Left kidney (tissue), 2 donors: ENCODE results near the gene TLK1. TPM values are rescaled to one million over a fixed set of nuclear protein-coding genes. Genes with fewer than 3 reads are reported as not detected.
A peak's percentile ranks its signal among the peaks of the same experiment; 100 is the strongest.
"Not testable (repeated sequence)": the region's sequence is repeated elsewhere in the genome, so short reads cannot be mapped to it uniquely, and the experiment has no call there.

Source experiments
- DNase-seq: peaks from one replicate; pipeline ENCODE4 v3.0.0-alpha.2; 2013
- polyA plus RNA-seq: library from polyadenylated mRNA; unstranded; fragments of 120-200 nt; gene quantifications from one replicate; pipeline ENCODE4 v1.2.1, GENCODE V29; 2013; ENCODE audit not compliant: insufficient read length

Gene TLK1
- polyA plus RNA-seq, 1 donor = 64.0 TPM

DNA sequence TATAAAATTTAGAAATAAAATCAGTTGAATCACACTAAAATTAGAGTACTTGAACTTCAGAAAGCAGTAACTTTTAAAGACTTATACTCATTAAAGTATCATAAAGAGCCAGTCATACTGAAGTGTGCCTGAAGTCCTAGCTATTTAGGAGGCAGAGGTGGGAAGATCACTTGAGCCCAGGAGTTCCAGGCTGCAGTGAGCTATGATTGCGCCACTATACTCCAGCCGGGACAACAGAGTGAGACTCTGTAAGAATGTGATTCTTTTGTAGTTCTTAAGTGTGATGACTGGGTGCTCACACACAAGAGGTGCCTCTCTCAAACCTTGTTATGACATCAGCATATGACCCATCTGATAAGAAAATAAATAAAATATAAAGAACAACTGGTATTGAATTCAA is 14.6 kb downstream of the TLK1 start:
- DNase-seq = no peak

DNA sequence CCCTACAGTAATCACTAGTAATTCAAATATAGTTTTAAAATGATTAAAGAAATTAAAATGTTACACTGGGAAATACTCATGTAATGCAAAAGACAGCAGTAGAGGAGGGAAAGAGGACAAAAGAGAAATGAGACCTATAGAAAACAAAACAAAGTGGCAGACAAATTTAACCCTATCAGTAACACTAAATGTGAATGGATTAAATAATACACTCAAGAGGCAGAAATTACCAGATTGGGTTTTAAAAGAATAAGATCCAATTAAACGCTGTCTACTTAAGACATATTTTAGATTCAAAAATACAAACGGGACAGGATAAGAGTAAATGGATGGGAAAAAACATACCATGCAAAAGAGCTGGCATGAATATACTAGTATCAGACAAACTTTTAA is 17.0 kb downstream of the TLK1 start:
- DNase-seq = no peak

DNA sequence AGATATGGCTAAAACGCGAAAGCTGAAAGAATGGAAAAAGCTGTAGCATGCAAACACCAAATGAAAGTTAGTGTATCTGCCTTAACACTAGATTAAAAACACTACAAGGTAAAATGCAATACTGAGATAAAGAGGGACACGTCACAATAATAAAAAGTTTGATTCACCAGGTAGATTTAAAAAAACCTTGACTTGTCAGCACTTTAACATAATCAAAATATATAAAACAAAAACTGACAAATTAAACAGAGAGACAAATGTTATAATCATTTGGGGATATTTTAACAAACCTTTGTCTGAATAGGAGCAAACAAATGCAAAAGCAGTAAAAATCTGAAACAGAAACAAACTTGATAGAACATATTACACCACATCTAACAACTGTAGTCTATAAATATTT is 18.3 kb downstream of the TLK1 start:
- no peak for DNase-seq

DNA sequence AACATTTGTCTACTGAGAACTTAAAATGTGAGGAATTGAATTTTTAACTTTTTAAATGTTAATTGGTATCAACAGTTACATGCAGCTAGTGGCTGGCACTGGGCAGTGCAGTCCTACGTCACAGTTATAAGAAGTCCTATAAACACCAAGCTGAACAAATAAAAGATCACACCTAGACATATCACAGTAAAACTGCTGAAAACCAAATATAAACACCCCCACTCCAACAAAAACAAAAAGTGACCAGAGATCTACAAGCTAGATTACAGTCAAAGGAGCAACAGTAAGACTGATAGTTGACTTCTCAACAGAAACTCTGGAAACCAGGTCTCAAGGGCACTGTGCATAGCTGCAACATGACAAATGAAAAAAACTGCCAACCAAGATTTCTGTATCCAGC is 19.4 kb downstream of the TLK1 start:
- DNase-seq = no peak

DNA sequence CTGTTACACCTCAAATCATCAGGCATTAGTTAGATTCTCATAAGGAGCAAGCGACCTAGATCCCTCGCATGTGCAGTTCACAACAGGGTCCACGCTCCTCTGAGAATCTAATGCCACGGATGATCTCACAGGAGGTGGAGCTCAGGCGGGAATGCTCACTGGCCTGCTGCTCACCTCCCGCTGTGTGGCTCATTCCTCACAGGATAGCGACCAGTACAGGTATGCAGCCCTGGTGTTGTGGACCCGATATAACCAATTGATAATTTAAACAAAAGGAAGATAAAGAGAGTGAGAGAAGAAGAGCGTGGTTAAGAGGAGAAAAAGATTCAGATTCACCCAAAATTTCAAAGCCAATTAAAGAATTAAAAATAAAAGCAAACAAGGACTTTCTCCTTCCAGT is 20.8 kb downstream of the TLK1 start:
- no peak for DNase-seq

DNA sequence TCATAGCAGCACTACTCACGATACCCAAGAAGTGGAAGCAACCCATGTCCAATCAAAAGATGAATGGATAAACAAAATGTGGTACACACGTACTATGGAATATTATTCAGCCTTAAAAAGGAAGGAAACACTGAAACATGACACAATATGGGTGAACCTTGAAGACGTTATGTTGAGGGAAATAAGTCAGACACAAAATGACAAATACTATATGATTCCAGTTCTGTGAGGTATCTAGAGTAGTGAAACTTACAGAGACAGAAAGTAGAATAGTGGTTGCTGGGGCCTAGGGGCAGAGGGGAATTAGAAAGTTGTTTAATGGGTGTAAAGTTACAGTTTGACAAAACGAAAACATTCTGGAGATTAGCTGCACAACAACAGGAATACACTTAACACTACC is 24.7 kb downstream of the TLK1 start:
- no peak for DNase-seq

DNA sequence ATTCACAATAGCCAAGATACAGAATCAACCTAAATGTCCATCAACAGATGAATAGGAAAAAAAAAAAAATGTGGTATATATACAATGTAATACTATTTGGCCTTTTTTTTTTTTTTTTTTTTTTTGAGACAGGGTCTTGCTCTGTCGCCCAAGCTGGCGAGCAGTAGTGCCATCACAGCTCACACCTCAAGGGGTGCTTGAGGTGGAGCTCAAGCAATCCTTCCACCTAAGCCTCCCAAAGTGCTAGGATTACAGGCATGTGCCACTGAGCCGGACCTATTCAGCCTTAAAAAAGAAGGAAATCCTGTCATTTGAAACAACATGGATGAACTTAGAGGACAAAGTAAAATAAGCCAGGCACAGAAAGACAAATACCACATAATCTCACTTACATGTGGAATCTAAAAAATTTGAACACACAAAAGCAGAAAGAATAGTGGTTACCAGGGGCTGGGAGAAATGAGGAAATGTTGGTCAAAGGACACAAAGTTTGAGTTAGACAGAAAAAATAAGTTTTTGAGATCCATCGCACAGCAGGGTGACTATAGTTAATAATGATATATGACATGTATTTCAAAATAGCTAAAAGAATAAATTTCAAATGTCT is 26.0 kb downstream of the TLK1 start:
- DNase-seq = no peak

DNA sequence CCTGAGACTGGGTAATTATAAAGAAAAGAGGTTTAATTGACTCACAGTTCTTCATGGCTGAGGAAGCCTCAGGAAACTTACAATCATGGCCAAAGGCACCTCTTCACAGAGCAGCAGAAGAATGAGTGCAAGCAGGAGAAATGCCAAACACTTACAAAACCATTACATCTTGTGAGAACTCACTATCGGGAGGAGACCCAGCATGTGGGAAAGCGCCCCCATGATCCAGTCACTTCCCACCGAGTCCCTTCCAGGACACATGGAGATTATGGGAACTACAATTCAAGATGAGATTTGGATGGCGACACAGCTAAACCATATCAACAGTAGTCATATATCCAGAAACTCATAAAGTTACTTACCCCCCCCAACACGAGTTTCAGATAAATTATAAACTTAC is 28.6 kb downstream of the TLK1 start:
- DNase-seq = no peak

DNA sequence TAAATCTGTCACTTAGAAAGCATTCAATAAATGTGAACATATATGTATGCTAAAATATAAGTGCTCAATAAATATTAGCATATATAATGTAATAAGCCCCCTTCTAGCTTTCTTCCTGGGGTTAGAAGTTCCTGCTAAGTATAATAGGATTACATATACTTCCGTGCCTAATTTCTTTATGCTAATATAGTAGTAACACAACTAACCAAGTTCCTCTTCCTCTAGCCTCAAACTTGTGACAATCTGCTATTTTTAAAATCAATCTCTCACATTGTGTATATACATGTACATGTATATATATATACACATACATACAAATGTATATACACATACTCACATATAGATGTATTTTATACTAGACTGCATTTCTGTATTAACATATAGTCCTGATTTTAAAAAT is 32.2 kb downstream of the TLK1 start:
- no peak for DNase-seq

DNA sequence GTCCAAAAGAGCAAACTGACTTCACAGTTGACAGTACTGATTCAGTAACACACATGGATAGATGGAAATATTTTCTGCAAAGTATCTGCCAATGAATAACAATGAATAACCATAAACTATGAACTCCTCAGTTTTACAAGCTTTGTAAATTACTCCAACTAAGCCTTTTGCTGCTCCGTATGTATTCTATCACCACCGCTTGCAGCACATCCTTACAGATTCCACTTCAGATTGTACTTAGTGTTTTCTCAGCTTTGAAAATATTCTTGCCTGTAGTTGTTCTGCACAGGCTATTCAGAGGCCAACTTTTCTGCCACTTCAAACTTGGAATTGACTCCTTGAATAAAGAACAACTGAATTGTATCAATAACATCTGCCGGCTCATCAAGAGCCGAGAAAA is 36.2 kb downstream of the TLK1 start:
- DNase-seq = no peak

DNA sequence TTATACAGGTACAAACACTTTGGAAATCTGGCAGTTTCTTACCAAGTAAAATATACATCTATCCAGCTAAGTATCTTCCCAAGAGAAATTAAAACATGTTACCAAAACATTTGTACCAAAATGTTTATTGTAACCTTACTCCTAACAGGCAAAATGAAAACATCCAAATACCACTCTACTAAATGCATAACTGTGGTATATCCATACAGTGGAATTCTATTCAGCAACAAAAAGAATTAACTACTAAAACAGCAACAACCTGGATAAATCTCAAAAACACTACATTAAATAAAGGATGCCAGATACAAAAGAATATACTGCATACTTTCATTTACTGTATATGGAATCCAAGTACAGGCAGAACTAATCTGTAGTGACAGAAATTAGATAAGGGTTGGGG is 51.1 kb downstream of the TLK1 start:
- no peak for DNase-seq

DNA sequence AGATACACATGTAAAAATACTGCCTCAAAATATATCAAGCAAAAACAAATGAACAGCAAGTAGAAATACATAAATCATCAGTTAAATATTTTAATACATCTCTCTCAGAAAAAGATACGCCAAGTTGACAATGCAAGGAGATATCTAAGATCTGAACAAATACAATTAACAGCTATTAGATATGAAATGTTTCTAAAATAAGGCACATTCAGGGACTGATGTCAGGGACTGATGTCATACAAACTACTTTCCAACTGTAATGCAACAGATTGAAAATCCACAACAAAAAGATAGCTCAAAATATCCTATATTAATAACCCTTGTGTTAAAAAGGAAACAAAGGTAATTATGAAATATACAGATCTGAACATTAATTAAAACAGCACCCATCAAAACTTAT is 51.7 kb downstream of the TLK1 start:
- DNase-seq = no peak

DNA sequence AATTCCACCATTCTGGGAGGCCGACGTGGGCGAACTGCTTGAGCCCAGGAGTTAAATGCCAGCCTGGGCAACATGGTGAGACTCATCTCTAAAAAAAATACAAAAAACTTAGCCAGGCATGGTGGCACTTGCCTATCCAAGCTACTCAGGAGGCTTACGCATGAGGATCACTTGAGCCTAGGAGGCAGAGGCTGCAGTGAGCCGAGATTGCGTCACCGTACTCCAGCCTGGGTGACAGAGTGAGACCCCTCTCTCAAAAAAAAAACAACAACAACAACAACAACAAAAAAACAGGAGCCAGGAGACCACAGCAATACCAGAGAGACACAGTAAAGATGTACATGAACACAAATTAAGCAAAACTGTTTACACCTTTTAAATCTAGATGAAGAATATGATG is 52.9 kb downstream of the TLK1 start:
- no peak for DNase-seq

DNA sequence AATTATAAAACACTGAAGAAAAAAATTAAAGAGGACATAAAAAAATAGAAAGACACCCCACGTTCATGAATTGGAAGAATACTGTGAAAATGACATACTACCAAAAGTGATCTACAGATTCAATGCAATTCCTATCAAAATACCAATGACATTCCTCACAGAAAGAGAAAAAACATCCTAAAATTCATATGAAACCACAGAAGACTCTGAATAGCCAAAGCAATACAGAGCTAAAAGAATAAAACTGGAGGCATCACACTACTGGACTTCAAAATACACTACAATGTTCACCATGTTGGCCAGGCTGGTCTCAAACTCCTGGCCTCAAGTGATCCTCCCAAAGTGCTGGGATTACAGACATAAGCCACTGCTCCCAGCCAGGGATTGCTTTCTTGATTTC is 56.3 kb downstream of the TLK1 start:
- no peak for DNase-seq

DNA sequence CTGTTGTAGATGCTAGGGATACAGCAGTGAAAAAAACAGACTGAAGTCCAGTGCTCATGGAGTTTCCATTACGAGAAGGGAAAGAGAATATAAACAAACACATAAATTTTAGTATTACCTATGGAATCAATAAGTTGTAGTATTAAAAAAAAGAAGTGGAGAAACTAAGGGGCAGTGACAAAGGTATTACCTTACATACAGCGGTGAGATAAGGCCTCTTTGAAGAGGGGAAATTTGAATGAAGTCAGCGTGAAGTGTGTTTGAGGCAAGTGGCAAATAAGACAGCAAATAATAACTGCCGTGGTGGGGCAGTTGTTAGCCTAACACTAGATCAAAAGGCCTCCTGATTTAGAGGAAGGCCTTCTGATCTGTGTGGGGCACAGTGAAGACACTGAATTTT is 57.9 kb downstream of the TLK1 start:
- DNase-seq = no peak

DNA sequence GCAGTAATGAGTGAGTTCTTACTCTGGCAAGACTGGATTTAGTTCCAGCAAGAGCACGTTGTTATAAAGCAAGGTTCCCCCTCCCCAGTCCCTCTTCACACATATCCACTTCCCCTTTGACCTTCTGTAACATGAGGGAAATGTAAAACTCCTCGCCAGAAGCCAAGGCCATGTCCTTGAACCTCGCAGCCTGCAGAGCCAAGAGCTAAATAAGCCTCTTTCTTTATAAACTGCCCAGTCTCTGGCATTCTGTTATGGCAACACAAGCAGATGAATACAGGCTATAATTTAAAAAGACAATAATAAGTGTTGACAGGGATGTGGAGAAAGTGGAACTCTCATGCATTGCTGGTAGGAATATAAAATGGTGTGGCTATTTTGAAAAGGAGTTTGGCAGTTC is 60.3 kb downstream of the TLK1 start:
- no peak for DNase-seq

DNA sequence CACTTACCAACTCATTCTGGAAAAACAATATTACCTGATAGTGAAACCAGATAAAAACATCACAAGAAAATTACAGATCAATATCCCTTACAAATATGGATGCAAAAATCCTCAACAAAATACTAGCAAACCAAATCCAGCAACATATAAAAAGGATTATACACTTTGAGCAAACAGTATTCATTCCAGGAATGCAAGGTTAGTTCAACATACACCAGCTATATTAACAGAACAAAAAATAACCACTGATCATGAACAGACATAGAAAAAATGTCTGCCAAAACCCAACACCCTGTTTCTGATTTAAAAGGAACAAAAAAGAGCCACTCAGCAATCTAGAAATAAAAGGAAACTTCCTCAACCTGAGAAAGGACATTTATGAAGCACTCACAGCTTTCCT is 62.1 kb downstream of the TLK1 start:
- no peak for DNase-seq

DNA sequence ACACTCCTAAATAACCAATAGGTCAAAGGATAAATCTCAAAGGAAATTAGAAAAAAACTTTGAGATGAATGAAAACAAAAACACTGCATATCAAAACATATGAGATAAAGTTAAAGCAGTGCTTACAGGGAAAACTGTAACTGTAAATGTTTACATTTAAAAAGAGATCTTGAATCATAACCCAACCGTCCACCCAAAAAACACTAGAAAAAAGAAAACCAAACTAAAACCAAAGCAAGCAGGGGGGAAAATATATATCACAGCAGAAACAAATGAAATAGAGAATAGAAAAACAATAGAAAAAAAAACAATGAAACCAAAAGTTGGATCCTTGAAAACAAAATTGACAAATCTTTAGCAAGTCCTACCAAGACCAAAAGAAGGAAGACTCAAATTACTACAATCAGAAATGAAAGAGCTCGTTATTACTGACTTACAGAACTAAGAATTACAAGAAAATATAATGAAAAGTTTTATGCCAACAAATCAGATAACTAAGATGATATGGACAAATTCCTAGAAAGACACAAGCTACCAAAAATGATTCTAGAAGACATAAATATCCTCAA is 65.6 kb downstream of the TLK1 start:
- no peak for DNase-seq

DNA sequence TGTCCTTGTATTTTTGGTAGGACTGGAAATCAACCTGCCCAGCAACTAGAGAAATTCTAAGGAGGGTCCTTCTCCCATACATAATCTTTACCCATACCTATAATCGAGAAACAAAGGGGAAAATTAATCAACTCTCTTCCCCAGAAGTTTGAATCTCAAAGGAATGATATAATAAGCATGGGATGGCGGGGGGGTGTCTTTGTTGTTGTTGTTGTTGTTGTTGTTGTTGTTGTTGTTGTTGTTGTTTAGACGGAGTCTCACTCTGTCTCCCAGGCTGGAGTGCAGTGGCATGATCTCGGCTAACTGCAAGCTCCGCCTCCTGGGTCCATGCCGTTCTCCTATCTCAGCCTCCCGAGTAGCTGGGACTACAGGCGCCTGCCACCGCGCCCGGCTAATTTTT is 69.2 kb downstream of the TLK1 start:
- not testable (repeated sequence) for DNase-seq

DNA sequence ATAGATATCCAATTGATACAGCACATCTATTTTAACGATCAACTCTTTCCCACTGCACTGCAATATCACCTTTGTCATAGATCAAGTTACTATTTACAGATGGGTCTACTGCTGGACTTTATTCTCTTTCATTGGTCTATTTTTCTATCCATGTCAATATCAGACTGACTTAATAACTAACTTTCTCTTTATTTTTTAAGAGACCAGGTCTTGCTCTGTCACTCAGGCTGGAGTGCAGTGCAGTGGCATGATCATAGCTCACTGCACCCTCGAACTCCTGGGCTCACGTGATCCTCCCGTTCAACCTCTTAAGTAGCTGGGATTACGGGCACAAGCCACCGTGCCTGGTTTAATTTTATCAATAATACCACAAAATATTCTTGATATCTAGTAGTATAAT is 71.2 kb downstream of the TLK1 start:
- no peak for DNase-seq

DNA sequence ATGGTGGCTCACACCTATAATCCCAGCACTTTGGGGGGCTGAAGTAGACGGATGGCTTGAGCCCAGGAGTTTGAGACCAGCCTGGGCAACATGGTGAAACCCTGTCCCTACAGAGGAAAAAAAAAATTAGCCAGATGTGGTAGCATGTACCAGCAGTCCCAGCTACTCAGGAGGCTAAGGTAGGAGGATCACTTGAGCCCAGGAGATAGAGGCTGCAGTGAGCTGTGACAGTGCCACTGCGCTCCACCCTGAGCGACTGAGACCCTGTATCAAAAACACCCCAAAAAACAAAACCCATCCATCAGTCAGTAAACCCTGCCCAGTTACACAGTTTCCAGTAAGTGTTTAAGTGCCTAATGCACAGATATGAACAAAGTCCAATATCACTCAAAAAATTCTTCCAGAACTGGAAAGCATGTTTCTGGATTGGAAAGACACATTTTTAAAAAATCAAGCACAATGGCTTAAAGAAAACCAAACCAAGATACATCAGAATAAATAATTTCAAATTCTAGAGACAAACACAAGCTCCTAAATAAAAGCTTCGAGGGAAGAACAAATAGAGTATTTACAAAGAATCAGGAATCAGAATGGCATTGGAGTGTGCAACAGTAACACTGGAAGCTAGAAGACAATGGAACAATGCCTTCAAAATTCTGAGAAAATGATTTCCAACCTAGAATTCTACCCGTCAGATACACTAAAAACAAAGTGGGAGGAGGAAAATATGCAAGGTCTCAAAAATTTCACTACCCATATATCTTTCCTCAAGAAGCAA is 72.4 kb downstream of the TLK1 start:
- DNase-seq = no peak

DNA sequence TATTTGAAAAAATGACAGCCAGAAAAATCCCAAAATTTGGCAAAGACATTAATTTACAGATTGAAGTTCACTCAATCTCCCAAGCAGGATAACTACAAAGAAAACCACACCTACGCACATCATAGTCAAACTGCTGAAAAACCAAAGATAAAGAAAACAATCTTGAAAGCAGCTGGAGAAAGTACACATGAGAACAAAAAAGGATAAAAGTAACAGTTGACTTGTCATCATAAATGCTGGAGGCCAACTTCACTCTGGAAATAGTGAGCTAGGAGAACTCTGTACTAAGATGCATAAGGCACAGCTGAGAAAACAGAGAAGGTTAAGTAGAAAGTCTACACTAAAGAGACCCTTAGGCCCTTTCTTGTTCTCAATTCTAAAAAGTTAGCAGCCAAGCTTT is 73.1 kb downstream of the TLK1 start:
- DNase-seq = no peak

DNA sequence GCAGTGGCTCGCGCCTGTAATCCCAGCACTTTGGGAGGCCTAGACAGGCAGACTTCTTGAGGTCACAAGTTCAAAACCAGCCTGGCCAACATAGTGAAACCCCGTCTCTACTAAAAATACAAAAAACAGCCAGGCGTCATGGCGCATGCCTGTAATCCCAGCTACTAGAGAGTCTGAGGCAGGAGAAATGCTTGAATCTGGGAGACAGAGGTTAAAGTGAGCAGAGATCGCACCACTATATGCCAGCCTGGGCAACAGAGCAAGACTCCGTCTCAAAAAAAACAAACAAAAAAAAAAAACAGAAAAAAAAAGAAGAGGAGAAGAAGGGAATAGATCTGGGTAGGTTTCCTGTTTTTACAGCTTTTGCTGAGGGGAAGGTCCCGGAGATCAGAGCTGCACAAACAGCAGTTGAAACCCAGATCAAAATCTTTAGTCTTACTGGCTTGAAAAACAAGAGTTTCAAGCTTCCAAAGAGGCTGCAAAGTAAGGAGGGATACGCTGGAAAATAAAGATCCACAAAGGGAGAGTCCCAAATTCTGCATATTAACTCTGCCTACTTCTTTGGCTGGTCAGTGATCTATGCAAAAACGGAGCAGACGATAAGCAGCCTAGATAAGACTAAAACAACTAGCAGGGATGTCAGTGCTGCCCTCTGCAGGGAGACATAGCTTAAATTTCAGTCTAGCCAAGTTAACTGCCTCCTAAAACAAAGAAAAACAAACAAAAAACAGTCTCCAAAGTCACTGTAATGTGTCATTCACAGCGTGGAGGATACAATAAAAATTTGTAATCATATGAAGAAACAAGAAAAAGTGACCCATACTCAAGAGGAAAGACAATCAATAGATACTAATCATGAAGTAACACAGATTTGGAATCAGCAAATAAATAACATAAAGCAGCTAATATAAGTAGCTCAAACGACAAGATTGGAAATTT is 74.1 kb downstream of the TLK1 start:
- peak; percentile 55 for DNase-seq
